HUES48 (cell line): Measurements from ENCODE around the gene FCRL4.

Experiments
- H3K27ac ChIP-seq: one replicate; pipeline ENCODE4 v1.7.0; 2013; ENCODE audit warnings: low read depth, low read length, inconsistent platforms
- H3K27me3 ChIP-seq: 2 replicates; pipeline ENCODE4 v1.6.1; 2013; ENCODE audit warnings: mild to moderate bottlenecking, low read length; ENCODE audit not compliant: control insufficient read depth, insufficient read depth
- H3K36me3 ChIP-seq: 2 replicates; pipeline ENCODE4 v1.6.1; 2013; ENCODE audit warnings: low read length; ENCODE audit not compliant: control insufficient read depth, insufficient read depth
- H3K4me1 ChIP-seq: 2 replicates; pipeline ENCODE4 v1.6.1; 2013; ENCODE audit warnings: mild to moderate bottlenecking, low read length; ENCODE audit not compliant: control insufficient read depth, insufficient read depth
- H3K4me3 ChIP-seq: 2 replicates; pipeline ENCODE4 v1.5.1; 2013; ENCODE audit warnings: mild to moderate bottlenecking, low read depth, low read length
- H3K9ac ChIP-seq: 2 replicates; pipeline ENCODE4 v1.6.1; 2013; ENCODE audit warnings: mild to moderate bottlenecking, low read depth, low read length, moderate library complexity
- H3K9me3 ChIP-seq: 2 replicates; pipeline ENCODE4 v1.6.1; 2013; ENCODE audit warnings: low read length; ENCODE audit not compliant: control insufficient read depth, insufficient read depth

The FCRL4 gene

GRCh38 chr1:157597959-157598667 is at the start of gene FCRL4:
FCRL4 (minus strand) TSS chr1:157598085; CDS start chr1:157597944, 141 bp downstream.
- Histone ChIP-seq H3K36me3 (no peaks in the 10 kb centered on the region), H3K27ac (no peak within 1 kb of the TSS)

GRCh38 chr1:157646144-157646543 is 48.3 kb upstream of the FCRL4 start:
- Histone ChIP-seq H3K27me3 (no peaks in the 10 kb centered on the region), H3K27ac (no peak overlapping the region), H3K4me1 (peaks cover 4% of the 10 kb centered on the region), H3K9ac (no peak overlapping the region), H3K4me3 (no peak overlapping the region), H3K9me3 (no peaks in the 10 kb centered on the region), H3K36me3 (no peaks in the 10 kb centered on the region)

More at GRCh38 chr1:157597959-157598667, at the start of gene FCRL4:
- Histone ChIP-seq H3K27me3 (no peaks in the 10 kb centered on the region), H3K9ac (no peak within 1 kb of the TSS), H3K4me3 (no peak within 1 kb of the TSS), H3K4me1 (no peaks in the 10 kb centered on the region), H3K9me3 (no peaks in the 10 kb centered on the region)

GRCh38 chr1:157641177-157641576 is 43.3 kb upstream of the FCRL4 start:
- H3K27me3 ChIP-seq = no peaks in the 10 kb centered on the region
- no peak overlapping the region; the same call in 1 of the 2 replicates for H3K9ac ChIP-seq
- H3K36me3 ChIP-seq = no peaks in the 10 kb centered on the region
- H3K4me1 ChIP-seq = peaks cover 21% of the 10 kb centered on the region
- no peaks in the 10 kb centered on the region for H3K9me3 ChIP-seq
- peak overlapping the region; percentile 1; the same call in 1 of the 2 replicates for H3K4me3 ChIP-seq
- no peak overlapping the region for H3K27ac ChIP-seq

GRCh38 chr1:157639800-157640199 is 41.9 kb upstream of the FCRL4 start:
- no peak overlapping the region for H3K9ac ChIP-seq
- no peak overlapping the region for H3K27ac ChIP-seq
- peaks cover 21% of the 10 kb centered on the region for H3K4me1 ChIP-seq
- H3K27me3 ChIP-seq = no peaks in the 10 kb centered on the region
- H3K9me3 ChIP-seq = no peaks in the 10 kb centered on the region
- H3K4me3 ChIP-seq = no peak overlapping the region
- H3K36me3 ChIP-seq = no peaks in the 10 kb centered on the region

- H3K4me3 ChIP-seq = no peak overlapping the region
- H3K9me3 ChIP-seq = no peaks in the 10 kb centered on the region
- no peak overlapping the region for H3K27ac ChIP-seq
- no peak overlapping the region for H3K9ac ChIP-seq
- no peaks in the 10 kb centered on the region for H3K36me3 ChIP-seq
- no peaks in the 10 kb centered on the region for H3K4me1 ChIP-seq
- H3K27me3 ChIP-seq = no peaks in the 10 kb centered on the region
Measured at GRCh38 chr1:157628773-157629172, 30.9 kb upstream of the FCRL4 start.

GRCh38 chr1:157626099-157626498 is 28.2 kb upstream of the FCRL4 start:
- H3K4me1 ChIP-seq = no peaks in the 10 kb centered on the region
- H3K27me3 ChIP-seq = no peaks in the 10 kb centered on the region
- no peak overlapping the region for H3K9ac ChIP-seq
- H3K9me3 ChIP-seq = no peaks in the 10 kb centered on the region
- no peak overlapping the region for H3K27ac ChIP-seq
- H3K36me3 ChIP-seq = no peaks in the 10 kb centered on the region
- no peak overlapping the region for H3K4me3 ChIP-seq

- no peaks in the 10 kb centered on the region for H3K9me3 ChIP-seq
- H3K27me3 ChIP-seq = no peaks in the 10 kb centered on the region
- no peak overlapping the region for H3K27ac ChIP-seq
- H3K4me1 ChIP-seq = no peaks in the 10 kb centered on the region
- H3K9ac ChIP-seq = no peak overlapping the region
- no peak overlapping the region for H3K4me3 ChIP-seq
- H3K36me3 ChIP-seq = no peaks in the 10 kb centered on the region
Measured at GRCh38 chr1:157624471-157624870, 26.6 kb upstream of the FCRL4 start.

- H3K9me3 ChIP-seq = no peaks in the 10 kb centered on the region
- H3K27me3 ChIP-seq = no peaks in the 10 kb centered on the region
Measured at GRCh38 chr1:157622471-157622870, 24.6 kb upstream of the FCRL4 start.

GRCh38 chr1:157618190-157618589 is 20.3 kb upstream of the FCRL4 start:
- H3K9me3 ChIP-seq = no peaks in the 10 kb centered on the region
- no peak overlapping the region for H3K4me3 ChIP-seq
- H3K27me3 ChIP-seq = no peaks in the 10 kb centered on the region
- H3K4me1 ChIP-seq = no peaks in the 10 kb centered on the region
- H3K36me3 ChIP-seq = no peaks in the 10 kb centered on the region
- no peak overlapping the region for H3K27ac ChIP-seq
- H3K9ac ChIP-seq = no peak overlapping the region

More at GRCh38 chr1:157622471-157622870, 24.6 kb upstream of the FCRL4 start:
- H3K4me1 ChIP-seq = no peaks in the 10 kb centered on the region
- no peak overlapping the region for H3K27ac ChIP-seq
- H3K9ac ChIP-seq = no peak overlapping the region
- H3K4me3 ChIP-seq = no peak overlapping the region
- H3K36me3 ChIP-seq = no peaks in the 10 kb centered on the region

GRCh38 chr1:157600236-157600635 is 2.4 kb upstream of the FCRL4 start:
- no peak overlapping the region for H3K9ac ChIP-seq
- H3K36me3 ChIP-seq = no peaks in the 10 kb centered on the region
- no peak overlapping the region for H3K27ac ChIP-seq
- no peak overlapping the region for H3K4me3 ChIP-seq
- no peaks in the 10 kb centered on the region for H3K27me3 ChIP-seq
- no peaks in the 10 kb centered on the region for H3K4me1 ChIP-seq
- no peaks in the 10 kb centered on the region for H3K9me3 ChIP-seq

GRCh38 chr1:157596384-157596783 is 1.5 kb downstream of the FCRL4 start:
- Histone ChIP-seq H3K9ac (no peak overlapping the region), H3K27ac (no peak overlapping the region), H3K9me3 (no peaks in the 10 kb centered on the region), H3K4me1 (no peaks in the 10 kb centered on the region), H3K27me3 (no peaks in the 10 kb centered on the region), H3K36me3 (no peaks in the 10 kb centered on the region), H3K4me3 (no peak overlapping the region)
